ENCODE data around the gene SLF2.

GRCh38 chr10:100895346-100895745, 17.4 kb upstream of the SLF2 start:
- TF ChIP-seq CTCF (IDR thresholded peaks at IDR 0.05 in 8 of 11, conservative IDR thresholded peaks at IDR 0.05 in 3 of 11) (no peak), POLR2A (IDR thresholded peaks at IDR 0.05) (no peak), POLR2AphosphoS5 (IDR thresholded peaks at IDR 0.05) (no peak)
